ENCODE measurements around the gene NXNL1.
"Not testable (repeated sequence)": the region's sequence is repeated elsewhere in the genome, so short reads cannot be mapped to it uniquely, and the experiment has no call there.

NXNL1 gene

DNA sequence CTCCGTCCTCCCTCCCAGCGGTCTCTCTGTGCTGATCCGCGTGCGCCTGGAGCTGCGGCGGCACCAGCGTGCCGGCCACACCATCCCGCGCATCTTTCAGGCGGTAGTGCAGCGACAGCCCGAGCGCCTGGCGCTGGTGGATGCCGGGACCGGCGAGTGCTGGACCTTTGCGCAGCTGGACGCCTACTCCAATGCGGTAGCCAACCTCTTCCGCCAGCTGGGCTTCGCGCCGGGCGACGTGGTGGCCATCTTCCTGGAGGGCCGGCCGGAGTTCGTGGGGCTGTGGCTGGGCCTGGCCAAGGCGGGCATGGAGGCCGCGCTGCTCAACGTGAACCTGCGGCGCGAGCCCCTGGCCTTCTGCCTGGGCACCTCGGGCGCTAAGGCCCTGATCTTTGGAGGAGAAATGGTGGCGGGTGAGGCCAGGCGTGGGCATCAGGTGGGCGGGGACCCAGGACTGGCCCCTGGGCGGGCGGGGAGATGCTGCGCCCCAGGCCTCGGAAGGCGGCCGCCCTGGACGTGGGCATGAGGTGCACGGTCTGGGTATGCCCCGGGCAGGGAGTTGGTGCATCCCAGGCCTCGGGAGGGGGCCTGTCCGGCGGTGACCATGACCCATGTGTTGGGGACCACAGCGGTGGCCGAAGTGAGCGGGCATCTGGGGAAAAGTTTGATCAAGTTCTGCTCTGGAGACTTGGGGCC, 26.0 kb upstream of the NXNL1 start:
- DNase-seq = no peak

DNA sequence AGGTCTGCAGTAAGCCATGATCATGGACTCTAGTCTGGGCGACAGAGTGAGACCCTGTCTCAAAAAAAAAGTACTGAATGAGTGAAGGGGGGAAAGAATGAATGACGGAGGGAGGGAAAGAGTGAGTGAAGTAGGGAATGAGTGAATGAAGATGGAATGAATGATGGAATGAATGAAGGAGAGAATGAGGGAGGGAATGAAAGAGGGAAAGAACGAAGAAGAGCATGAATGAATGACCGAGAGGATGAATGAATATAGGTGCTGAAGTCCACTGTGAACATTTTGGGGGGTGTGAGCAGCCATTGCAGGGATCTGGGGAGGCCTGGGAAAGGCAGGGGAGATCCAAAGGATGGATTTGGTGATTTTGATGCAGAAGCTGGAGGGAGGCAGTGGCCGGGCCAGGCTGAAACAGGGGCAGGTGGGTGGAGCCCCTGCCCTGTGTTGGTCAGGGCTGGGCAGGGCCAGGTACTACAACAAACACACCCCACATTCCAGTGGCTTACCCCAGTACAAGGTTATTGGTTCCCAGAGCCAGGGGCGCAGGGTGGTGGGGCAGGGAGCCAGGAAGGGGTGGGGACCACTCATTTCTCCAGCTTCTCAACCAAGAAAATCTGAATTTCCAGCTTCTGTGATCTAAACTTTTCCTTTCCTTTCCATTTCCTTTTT, 23.9 kb upstream of the NXNL1 start:
- DNase-seq = no peak

DNA sequence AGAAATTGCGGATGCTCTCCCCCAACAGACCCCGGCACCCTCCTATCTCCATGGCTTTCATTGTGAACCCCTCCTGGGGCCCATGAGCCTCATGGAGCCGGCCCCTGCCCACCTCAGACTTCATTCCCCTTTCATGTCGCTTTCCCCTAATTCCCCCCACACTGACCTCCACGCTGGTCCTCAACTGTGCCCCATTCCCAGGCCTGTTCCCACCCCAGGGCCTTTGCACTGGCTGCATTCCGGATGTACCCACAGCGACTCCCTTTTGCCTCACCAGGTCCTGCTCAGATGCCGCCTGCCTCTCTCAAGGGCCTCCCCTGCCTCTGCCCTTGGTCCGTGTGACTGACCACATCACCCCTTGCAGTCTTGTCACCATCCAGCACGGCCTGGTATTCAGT, 22.9 kb upstream of the NXNL1 start:
- no peak for DNase-seq

DNA sequence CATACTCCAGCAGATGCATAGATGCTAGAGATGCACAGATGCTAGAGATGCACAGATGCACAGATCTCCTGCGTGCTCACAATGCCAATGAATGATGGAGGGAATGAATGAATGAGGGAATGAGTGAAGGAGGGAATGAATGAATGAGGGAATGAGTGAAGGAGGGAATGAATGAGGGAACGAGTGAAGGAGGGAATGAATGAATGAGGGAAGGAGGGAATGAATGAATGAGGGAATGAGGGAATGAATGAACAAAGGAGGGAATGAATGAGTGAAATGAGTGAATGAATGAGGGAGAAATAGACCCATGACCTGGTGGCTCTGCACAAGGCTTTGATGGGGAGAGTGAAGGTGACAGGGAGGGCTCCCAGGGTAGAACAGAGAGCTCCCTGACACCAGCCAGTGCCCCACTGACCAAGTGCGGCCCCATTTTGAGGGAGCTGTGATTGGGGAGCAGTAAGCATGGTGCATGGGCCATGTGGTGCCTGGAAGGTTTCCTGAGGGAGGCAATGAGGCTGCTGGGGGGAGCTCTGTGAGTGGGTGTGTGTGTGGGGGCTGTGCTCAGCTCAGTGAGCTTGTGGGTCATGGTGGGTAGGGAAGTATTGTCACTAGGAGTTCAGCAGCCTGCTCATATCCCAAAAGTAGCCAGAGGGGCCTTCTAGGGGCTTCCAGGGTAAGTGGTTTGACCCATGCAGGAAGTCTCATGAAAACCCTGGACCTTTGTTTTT, 22.3 kb upstream of the NXNL1 start:
- DNase-seq = peak in 3 of 4 experiments; percentile 34 to 51 (median 45)

DNA sequence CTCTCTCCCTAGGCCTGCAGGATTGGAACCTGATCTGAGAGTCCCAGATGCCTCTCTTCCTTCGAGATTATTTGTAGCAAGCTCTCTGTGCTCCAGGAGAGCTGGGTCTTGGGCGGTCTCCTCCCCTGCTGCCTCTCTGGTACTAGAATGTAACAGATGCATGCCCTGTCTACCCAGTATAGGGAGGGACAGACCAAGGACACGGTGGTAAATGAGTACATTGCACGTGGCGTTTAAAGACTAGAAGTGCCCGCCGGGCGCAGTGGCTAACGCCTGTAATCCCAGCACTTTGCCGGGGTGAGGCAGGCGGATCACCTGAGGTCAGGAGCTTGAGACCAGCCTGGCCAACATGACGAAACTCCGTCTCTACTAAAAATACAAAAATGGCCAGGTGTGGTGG, 21.3 kb upstream of the NXNL1 start:
- DNase-seq = no peak

DNA sequence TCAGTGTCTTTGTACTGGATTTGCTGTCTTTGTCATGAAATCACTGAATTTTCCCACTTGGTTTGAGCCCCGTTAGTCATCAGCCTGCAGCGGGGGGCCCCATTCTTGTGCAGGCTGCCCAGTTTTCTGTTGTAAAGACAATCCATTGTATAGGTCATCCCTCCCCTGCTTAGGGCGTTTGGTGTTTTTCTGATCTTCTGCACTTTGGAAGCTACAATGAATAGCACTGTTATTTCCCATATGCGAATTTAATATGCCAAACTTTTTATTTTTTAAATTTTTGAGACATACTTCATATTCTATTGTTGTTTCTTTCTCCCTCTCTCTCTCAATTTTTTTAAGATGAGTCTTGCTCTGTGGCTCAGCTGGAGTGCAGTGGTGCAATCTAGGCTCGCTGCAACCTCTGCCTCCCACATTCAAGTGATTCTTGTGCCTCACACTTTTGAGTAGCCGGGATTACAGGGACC, 18.6 kb upstream of the NXNL1 start:
- peak in 3 of 4 experiments; percentile 51 to 71 (median 59) for DNase-seq

DNA sequence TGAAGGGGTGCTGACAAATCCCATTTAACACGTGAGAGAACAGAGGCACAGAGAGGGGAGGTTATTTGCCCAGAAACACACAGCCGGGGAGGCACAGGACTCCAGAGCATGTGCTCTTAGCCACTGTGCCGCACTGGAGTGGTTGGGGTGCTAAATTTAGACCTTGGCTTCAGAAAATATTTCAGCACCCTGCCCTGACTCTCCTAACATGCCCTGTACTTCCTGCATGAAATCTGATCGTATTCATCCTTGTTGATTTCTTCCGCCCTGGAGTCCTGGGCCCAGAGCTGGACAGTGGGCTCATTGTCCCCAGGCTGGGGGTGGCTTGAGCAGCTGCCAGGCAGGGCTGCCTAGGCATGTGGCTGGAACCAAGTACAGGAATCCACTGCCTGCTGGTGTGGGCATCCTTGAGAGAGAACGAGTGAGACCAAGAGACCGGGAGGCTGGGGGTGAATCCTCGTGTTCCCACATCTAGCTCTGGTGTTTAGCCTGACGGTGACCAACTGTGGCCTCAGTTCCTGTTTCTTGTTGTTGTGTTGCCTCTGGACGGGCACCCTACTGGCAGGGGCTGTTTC, 14.9 kb upstream of the NXNL1 start:
- peak; percentile 83 to 89 (median 86) for DNase-seq

DNA sequence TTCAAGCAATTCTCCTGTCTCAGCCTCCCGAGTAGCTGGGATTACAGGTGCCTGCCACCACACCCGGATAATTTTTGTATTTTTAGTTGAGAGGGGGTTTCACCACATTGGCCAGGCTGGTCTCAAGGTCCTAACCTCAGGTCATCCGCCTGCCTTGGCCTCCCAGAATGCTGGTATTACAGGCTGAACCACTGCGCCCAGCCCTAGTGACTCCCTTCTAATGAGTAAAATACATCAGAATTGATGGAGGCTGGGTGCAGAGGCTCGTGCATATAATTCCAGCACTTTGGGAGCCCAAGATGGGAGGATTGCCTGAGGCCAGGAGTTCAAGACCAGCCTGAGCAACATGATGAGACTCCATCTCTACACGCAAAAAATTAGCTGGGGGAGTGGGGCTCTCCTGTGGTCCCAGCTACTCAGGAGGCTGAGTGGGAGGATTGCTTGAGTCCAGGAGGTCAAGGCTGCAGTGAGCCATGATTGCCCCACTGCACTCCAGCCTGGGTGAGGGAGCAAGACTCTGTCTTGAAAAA, 14.3 kb upstream of the NXNL1 start:
- not testable (repeated sequence) for DNase-seq

DNA sequence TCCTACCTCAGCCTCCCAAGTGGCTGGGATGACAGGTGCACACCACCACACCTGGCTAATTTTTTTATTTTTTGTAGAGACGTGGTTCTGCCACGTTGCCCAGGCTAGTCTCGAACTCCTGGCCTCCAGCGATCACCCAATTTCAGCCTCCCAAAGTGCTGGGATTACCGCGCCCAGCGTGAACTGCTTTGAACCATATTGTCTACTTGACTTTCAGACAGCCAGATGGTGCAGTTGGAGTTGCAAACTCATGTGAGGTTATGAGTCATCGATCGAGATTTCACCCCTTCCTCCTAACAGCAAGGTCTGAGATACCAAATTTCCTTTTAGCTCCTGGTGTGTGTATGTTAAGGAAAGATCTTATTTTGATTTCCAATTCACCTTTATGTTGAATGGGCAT, 12.3 kb upstream of the NXNL1 start:
- peak; percentile 82 to 92 (median 88) for DNase-seq

DNA sequence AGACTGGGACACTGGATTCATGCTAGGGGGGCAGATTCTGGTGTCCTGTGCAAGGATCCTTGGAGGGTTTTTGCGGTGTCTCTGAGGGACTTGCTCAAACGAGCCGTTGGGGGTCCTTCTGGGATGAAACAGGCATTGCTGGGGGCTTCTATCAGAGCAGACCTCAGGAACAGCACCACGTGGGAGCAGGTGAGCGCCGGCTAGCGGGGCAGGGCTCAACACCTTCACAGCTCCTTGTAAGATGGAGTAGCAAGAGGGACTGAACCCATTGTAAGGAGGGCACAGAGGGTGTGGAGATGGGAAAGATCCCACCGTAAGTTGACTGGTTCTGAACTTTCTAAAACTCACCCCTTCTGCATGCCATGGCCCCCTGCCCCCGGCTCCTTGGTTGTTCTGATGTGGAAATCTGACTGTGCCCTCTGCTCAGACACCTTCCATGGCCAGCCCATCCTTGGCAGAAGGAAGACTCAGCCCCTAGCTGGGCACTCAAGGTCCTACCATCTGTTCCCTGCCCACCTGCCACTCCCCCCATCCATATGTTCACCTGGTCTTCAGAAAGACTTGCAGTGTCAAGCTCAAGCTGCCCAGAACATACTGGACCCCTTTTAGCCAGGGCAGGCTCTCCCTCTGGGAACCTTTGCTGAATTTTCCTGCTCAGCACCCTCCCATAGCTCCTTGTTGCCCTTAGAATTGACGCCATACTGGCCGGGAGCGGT, 10.8 kb upstream of the NXNL1 start:
- no peak for DNase-seq

DNA sequence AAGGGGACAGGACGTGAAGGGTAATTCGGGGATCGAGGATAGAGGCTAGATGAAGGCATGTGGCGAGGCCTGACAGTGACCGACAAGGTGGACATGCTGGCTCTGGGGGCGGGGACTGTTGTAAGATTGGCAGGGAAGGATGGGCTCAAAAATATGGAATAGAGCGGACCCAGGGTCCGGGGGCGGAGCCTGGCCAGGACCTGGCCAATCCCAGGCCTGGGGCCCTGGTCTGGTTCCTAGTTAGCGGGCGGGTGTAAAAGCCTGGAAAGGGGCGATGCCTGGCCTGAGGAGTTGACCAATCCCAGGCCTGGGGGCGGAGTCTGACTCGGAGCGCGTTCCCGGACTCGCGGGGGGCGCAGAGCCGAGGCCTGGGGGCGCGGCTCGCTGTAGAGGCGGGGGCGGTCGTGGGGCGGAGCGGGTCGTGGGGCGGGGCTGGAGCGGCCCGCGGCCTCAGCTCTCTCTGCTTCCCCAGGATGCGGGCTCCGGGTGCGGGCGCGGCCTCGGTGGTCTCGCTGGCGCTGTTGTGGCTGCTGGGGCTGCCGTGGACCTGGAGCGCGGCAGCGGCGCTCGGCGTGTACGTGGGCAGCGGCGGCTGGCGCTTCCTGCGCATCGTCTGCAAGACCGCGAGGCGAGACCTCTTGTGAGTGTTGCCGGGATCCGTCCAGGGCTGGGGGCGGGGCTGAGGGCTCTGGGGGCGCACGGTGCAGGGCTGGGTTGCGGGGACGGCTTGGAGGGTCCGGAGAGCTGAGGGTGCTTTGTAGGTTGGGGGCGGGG, 9.5 kb upstream of the NXNL1 start, which contains the start of gene SLC27A1:
SLC27A1 (plus strand) TSS at position 457 of the 774 bp plus-strand sequence; CDS start at position 474, 17 bp downstream.
- peak; percentile 99 to 100 (median 100) for DNase-seq

DNA sequence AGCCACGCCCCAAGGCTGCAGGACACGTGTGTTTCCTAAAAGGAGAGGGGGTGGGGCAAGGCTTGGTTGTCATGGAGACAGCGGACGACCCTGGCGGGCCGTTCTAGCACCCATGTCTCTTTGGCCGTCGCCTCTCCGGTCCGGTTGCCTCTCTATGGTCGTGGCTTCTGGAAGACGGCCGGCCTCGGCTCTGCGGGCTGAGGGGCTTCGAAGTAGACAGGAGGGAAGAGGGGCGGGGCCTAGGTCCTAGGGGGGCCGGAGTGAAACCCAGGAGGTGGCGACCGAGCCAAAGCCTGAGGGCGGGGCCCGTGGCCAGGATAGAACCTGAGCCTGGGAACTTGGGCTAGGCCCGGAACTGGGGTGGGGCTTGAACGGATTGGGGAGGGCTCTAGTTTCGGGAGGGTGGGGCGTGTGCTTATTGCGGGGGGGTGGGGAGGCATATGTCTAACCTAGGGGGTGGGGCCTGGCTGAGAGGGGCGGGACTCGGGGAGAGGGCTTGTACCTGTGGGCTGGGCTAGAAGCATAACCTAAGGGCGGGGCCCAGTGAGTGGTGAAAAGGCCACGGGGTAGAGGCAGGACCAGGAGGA, 8.8 kb upstream of the NXNL1 start:
- peak; percentile 87 to 96 (median 92) for DNase-seq

DNA sequence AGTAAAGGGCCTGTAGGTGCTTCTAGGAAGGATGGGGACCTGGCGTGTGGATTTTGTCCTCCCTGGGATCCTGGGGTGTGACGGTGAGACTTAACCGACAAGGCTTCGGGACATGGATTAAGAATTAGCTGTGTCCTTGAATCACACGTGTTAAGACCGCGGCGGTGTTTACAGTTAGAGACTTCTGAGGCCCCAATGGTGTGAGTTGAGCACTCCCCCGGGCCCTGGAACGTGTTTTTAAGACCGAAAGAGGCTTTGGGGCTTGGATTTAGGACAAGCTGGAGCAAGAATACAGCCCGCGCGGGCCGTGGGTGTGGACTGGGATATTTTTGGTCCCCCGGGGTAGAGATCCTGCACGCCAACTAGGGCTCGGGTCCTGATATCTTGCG, 8.4 kb upstream of the NXNL1 start:
- DNase-seq = no peak

DNA sequence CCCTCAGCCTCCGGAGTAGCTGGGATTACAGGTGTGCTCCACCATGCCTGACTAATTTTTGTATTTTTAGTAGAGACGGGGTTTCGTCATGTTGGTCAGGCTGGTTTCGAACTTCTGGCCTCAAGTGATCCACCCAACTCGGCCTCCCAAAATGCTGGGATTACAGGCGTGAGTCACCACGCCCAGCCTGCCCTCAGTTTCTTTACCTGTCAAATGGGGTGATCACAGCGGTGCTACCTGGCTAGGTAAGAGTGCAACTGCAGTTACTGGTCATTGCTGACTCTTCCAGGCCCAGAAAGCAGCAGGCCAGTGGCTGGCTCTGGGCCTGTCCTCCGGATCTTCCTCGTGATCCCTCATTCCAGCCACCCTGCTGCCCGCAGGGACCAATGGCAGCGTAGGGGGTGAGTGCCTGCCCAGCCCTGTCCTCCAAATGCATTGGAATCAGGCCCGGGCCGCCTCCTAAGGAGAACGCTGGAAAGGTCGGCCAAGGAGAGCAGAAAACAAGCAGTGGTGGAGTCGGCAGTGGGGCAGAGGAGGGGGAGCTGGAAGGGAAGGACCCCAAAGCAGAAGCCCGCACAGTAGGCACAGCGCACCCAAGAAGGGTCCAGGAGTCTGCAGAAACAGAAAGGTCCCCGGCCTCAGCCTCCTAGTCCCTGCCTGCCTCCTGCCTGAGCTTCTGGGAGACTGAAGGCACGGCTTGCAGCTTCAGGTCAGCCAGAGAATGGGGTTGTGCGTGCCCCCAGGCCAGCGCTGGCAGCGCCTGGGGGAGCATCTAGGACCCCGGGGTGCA, 7.8 kb upstream of the NXNL1 start:
- DNase-seq = no peak

DNA sequence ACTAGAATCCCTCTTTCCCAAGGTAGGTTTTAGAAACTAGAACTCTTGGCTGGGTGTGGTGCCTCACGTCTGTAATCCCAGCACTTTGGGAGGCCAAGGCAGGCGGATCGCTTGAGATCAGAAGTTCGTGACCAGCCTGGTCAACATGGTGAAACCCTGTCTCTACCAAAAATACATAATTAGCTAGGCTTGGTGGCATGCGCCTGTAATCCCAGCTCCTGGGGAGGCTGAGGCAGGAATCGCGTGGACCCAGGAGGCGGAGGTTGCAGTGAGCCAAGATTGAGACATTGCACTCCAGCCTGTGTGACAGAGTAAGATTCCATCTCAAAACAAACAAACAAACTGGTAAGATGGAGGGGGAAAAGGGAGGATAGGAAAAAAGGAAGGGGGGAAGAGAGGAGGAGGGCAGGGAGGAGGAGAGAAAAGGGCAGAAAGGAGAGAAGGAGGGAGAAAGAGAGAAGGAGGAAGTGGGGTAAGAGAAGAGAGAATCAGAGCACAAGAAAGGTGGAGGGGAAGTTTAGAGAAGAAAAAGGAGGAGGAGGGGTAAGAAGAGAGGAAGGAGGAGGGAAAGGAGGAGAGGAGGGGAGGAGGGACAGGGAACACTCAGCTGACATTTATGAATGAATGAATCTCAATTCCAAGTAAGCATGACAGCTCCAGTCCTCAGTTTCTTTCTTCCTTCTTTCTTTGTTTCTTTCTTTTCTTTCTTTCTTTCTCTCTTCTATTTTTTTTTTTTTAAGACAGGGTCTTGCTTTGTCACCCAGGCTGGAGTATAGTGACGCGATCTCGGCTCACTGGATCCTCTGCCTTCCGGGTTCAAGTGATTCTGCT, 7.0 kb upstream of the NXNL1 start:
- no peak for DNase-seq

DNA sequence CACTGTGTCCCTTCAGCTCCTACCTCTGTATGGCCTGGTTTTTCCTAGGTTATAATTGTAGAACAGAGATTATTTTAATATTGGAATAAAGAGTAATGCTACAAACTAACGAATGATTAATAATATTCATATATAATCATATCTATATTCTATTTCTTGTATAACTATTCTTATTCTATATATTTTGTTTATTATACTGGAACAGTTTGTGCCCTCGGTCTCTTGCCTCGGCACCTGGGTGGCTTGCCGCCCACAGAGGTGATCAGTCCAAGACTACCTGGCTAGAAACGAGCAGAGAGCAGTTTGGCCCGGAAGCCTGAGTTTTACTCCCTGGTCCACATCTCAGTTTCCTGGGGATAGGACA, 5.7 kb upstream of the NXNL1 start:
- no peak for DNase-seq

DNA sequence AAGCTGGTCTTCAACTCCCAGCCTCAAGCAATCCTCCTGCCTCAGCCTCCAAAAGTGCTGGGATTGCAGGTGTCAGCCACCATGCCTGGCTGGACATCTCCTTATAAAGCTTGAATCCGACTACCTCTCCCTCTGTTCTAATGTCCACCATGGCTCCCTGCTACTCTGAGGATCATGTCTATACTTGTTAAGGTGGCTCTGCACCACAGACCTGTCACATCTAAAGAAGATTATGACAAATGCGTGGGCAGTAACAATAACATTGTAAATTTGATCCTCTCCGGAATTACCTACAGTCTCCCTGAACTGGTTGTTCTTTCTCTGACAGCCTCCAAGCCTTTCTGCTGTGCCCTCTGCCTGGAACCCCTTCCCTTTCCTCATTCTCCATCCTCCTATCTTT, 1.8 kb downstream of the NXNL1 start:
- no peak for DNase-seq

DNA sequence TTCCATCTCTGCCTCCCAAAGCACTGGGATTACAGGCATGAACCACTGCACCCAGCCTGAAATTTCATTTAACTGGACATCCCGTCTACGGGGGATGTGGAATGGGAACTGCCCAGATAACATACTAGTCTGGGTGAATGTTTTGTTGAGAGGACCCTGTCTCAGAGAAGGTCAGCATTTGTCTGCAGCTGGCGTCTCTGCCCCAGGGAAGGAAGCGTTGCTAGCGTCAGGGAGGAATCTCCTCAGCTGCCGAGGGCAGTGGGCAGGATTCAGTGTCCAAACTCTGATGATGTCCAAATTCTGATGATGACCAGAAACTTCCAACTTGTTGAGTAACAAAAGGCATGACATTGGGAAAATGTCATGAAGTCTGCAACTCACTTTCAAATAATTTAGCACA, 3.1 kb downstream of the NXNL1 start:
- DNase-seq = no peak

DNA sequence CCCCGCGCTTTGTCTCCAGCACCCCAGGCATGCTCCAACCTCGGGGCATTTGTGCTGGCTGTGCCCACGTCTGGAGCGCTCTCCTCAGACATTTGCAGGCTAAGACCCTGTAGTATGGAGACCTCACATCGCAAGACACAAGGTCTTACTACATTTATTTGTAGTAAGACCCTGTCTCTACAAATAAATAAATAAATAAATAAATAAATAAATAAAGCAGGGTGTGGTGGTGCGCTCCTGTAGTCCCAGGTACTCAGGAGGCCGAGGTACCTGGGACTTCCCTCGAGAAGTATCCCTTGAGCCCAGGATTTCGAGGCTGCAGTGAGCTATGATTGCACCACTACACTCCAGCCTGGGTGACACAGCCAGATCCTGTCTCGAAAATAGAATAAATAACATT, 4.6 kb downstream of the NXNL1 start:
- no peak for DNase-seq
